ENCODE data around the gene PRKAG2.

Gene PRKAG2

GRCh38 chr7:151804756-151805155 is 72.2 kb downstream of the PRKAG2 start:
- POLR2A ChIA-PET (ENCODE audit: low non-redundant PET): no interaction called here
- DNase-seq (ENCODE audit: low spot score): no peak
- CTCF ChIA-PET: interaction anchor here (0.5 kb wide), 1 partner anchor 448 kb away, joined by 4 read pairs; no protein-coding TSS in a partner anchor
- H3K27ac ChIP-seq: no peak overlapping the region
- TF ChIP-seq CTCF (conservative IDR thresholded peaks at IDR 0.05; ENCODE audit: low read depth): no peak

GRCh38 chr7:151803841-151804240 is 73.1 kb downstream of the PRKAG2 start:
- no peak overlapping the region for H3K27ac ChIP-seq
- no peak for DNase-seq (ENCODE audit: low spot score)
- TF ChIP-seq CTCF (conservative IDR thresholded peaks at IDR 0.05; ENCODE audit: low read depth): no peak
- ChIA-PET POLR2A (ENCODE audit: low non-redundant PET) (no interaction called here), CTCF (no interaction called here)

- ChIA-PET CTCF (no interaction called here), POLR2A (ENCODE audit: low non-redundant PET) (no interaction called here)
These were observed 74.5 kb downstream of the PRKAG2 start for GRCh38 chr7:151802469-151802846.

GRCh38 chr7:151801782-151802468 is 75.0 kb downstream of the PRKAG2 start:
- ChIA-PET CTCF (no interaction called here), POLR2A (ENCODE audit: low non-redundant PET) (no interaction called here)
- no peak overlapping the region for H3K27ac ChIP-seq
- TF ChIP-seq CTCF (conservative IDR thresholded peaks at IDR 0.05; ENCODE audit: low read depth): no peak
- DNase-seq (ENCODE audit: low spot score): no peak

More at GRCh38 chr7:151802469-151802846, 74.5 kb downstream of the PRKAG2 start:
- TF ChIP-seq CTCF (conservative IDR thresholded peaks at IDR 0.05; ENCODE audit: low read depth): no peak
- H3K27ac ChIP-seq: no peak overlapping the region
- no peak for DNase-seq (ENCODE audit: low spot score)

- DNase-seq (ENCODE audit: low spot score): no peak
- POLR2A ChIA-PET (ENCODE audit: low non-redundant PET): no interaction called here
- TF ChIP-seq CTCF (conservative IDR thresholded peaks at IDR 0.05; ENCODE audit: low read depth): no peak
- CTCF ChIA-PET: no interaction called here
- no peak overlapping the region for H3K27ac ChIP-seq
These were observed 75.6 kb downstream of the PRKAG2 start for GRCh38 chr7:151801291-151801690.

GRCh38 chr7:151800861-151801260 is 76.1 kb downstream of the PRKAG2 start:
- ChIA-PET POLR2A (ENCODE audit: low non-redundant PET) (no interaction called here), CTCF (no interaction called here)
- no peak for DNase-seq (ENCODE audit: low spot score)
- no peak for TF ChIP-seq CTCF (conservative IDR thresholded peaks at IDR 0.05; ENCODE audit: low read depth)
- H3K27ac ChIP-seq: no peak overlapping the region

Data from RWPE1 (cell line).